SH-SY5Y (cell line): Measurements from ENCODE around the gene CALHM1.

Experiments used
- GATA2 ChIP-seq: IDR thresholded peaks from 2 replicates; pipeline ENCODE4 v1.6.1; 2011; ENCODE audit warnings: mild to moderate bottlenecking, low read depth, low read length
- GATA3 ChIP-seq: IDR thresholded peaks from 2 replicates; pipeline ENCODE4 v1.6.1; 2011; ENCODE audit warnings: low read depth, mild to moderate bottlenecking, low read length, moderate library complexity

DNA sequence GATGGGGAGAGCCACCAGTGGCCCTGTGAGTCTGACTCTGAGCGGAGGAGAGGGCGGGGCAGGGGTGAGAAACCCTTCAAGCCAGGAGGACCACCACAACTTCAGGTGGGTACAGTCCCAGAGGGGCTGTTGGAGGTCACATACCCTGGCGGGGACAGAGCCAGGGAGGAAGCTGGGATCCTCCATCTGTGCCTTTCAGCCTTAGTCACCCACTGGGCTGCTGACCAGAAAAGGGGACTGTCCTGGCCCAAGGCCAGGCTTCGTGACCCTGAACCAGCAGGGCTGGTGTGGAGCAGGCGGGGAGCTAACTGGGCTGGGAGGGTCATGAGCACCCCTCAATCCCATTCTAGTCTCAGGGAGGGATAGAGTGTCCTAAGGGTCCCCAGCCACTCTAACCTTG is 21.8 kb upstream of the CALHM1 start:
- TF ChIP-seq GATA2 = no peak
- TF ChIP-seq GATA3 = no peak
